ENCODE results near the gene TP53BP1. TPM values are rescaled to one million over a fixed set of nuclear protein-coding genes. Genes with fewer than 3 reads are reported as not detected.
A peak's percentile ranks its signal among the peaks of the same experiment; 100 is the strongest.

Gene TP53BP1
- total RNA-seq, 1 experiment from 2014 or later = 54.1 TPM

DNA sequence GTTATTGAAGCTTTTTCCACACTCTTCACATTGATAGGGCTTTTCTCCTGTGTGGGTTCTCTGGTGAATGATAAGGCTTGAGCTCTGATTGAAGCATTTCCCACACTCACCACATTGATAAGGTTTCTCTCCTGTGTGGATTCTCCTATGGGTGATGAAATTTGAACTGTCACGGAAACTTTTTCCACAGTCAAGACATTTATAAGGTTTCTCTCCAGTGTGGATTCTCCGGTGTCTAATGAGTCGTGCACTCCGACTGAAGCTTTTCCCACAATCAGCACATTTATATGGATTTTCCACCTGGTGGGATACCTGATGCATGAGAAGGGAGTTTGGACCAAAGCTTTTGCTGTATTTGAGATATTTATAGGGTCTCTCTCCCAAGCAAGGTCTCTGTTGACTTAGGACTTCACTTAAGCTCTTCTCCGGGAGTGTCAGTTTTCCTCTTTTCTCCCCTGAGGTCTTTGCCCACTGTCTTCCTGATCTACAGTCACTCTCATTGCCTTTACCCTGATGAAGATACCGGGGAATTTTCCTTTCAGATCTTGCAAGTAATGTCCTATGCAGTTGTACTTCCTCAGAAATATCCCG is 131.5 kb downstream of the TP53BP1 start:
- ATAC-seq (no peak), DNase-seq (ENCODE audit: low read depth, low spot score) (no peak)
- no peaks in the 10 kb centered on the region for H4K20me1 ChIP-seq (ENCODE audit: insufficient read depth)
- H3K4me2 ChIP-seq (ENCODE audit: low read length) = no peak overlapping the region
- H3K9me2 ChIP-seq (ENCODE audit: insufficient read depth) = no peaks in the 10 kb centered on the region
- no peak for TF ChIP-seq JUND (IDR thresholded peaks at IDR 0.05)
- 0 out of 2 replicates have a peak, but pooled peaks have one; percentile 50 for TF ChIP-seq CBX3 (IDR thresholded peaks at IDR 0.05; ENCODE audit: low read depth)
- POLR2A ChIA-PET = interaction anchor here (1.0 kb wide), 1 partner anchor 10 kb away, joined by 3 read pairs; the partner anchor contains the start of genes TUBGCP4 and ZSCAN29
- peaks cover 23 to 24% of the 10 kb centered on the region in 2 experiments; a peak in 3 of 4 replicates for H3K9me3 ChIP-seq (ENCODE audit: control insufficient read depth in 1 of 2, insufficient read depth in 1 of 2, low read depth in 1 of 2, low read length in 2 of 2)
- peaks cover 30 to 48% of the 10 kb centered on the region in 2 experiments for H3K36me3 ChIP-seq (ENCODE audit: control insufficient read depth in 1 of 2, insufficient read depth in 2 of 2, low read length in 2 of 2)
- no peak overlapping the region for H3K4me3 ChIP-seq (replicated peaks in 1 of 2; ENCODE audit: low read depth in 1 of 2, low read length in 2 of 2)
- RAD21 ChIA-PET (ENCODE audit: low non-redundant PET in 1 of 2, low total read pairs in 2 of 2, uncharacterized antibody in 2 of 2, unreplicated experiment in 2 of 2) = no interaction called here
- H3K79me2 ChIP-seq (ENCODE audit: insufficient read depth, low read length) = no peaks in the 10 kb centered on the region
- H3K9ac ChIP-seq (ENCODE audit: low read length) = no peak overlapping the region
- no peak overlapping the region for H2AFZ ChIP-seq (ENCODE audit: low read depth, low read length, poor library complexity, severe bottlenecking)
- TSS peak; percentile 21 for BruUV-seq (replicated peaks)
- CTCF ChIA-PET = no interaction called here
- intact Hi-C loops (cut with micrococcal nuclease) = no loop called here
- no peaks in the 10 kb centered on the region for H3K27me3 ChIP-seq (ENCODE audit: insufficient read depth, low read length)
- no peak overlapping the region for H3K27ac ChIP-seq (ENCODE audit: low read depth, low read length)
- H3K4me1 ChIP-seq (ENCODE audit: control insufficient read depth in 1 of 2, insufficient read depth in 2 of 2, low read length in 2 of 2) = no peaks in the 10 kb centered on the region

DNA sequence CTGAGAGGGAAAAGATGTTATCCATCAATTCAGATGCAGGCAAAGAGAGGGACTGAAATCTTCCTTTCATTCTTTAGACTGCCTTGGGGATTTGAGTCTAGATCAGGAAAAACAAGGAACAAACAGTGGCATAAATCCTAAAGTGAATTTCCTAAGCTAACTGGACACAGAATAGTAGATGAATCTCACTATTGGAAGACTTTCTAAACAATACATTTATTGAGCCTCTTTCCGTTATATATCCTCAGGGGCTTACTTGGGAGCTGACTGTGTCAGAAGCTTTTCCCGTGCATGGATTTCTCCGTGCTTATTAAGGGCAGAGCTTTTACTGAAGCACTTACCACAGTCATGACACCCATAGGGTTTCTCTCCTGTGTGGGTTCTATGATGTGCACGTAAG is 132.1 kb downstream of the TP53BP1 start:
- Histone ChIP-seq H3K9me2 (ENCODE audit: insufficient read depth) (no peaks in the 10 kb centered on the region), H3K27ac (ENCODE audit: low read depth, low read length) (no peak overlapping the region), H4K20me1 (ENCODE audit: insufficient read depth) (no peaks in the 10 kb centered on the region), H3K9me3 (ENCODE audit: control insufficient read depth in 1 of 2, insufficient read depth in 1 of 2, low read depth in 1 of 2, low read length in 2 of 2) (peaks cover 23 to 24% of the 10 kb centered on the region in 2 experiments; a peak in 3 of 4 replicates), H3K4me1 (ENCODE audit: control insufficient read depth in 1 of 2, insufficient read depth in 2 of 2, low read length in 2 of 2) (no peaks in the 10 kb centered on the region), H3K36me3 (ENCODE audit: control insufficient read depth in 1 of 2, insufficient read depth in 2 of 2, low read length in 2 of 2) (peaks cover 28 to 42% of the 10 kb centered on the region in 2 experiments), H3K9ac (ENCODE audit: low read length) (no peak overlapping the region), H3K4me3 (replicated peaks in 1 of 2; ENCODE audit: low read depth in 1 of 2, low read length in 2 of 2) (no peak overlapping the region), H3K79me2 (ENCODE audit: insufficient read depth, low read length) (no peaks in the 10 kb centered on the region), H2AFZ (ENCODE audit: low read depth, low read length, poor library complexity, severe bottlenecking) (no peak overlapping the region), H3K4me2 (ENCODE audit: low read length) (no peak overlapping the region), H3K27me3 (ENCODE audit: insufficient read depth, low read length) (no peaks in the 10 kb centered on the region)
- TF ChIP-seq POLR2AphosphoS5 (IDR thresholded peaks at IDR 0.05; ENCODE audit: low read depth, low read length) = no peak
- TF ChIP-seq TCF7L2 (IDR thresholded peaks at IDR 0.05; ENCODE audit: borderline replicate concordance, extremely low read depth, insufficient read depth, insufficient read length) = no peak
- TF ChIP-seq REST (IDR thresholded peaks at IDR 0.05; ENCODE audit: low read depth) = no peak
- no peak for TF ChIP-seq EZH2 (IDR thresholded peaks at IDR 0.05)
- ChIA-PET POLR2A (no interaction called here), RAD21 (ENCODE audit: low non-redundant PET in 1 of 2, low total read pairs in 2 of 2, uncharacterized antibody in 2 of 2, unreplicated experiment in 2 of 2) (no interaction called here), CTCF (no interaction called here)
- intact Hi-C loops (cut with micrococcal nuclease) = no loop called here
- ATAC-seq (no peak), DNase-seq (ENCODE audit: low read depth, low spot score) (no peak)
- no TSS peak for BruUV-seq (replicated peaks)

Other genes with a start within 250 kb of the TP53BP1 start
- not detected for gene TGM5, start 226.2 kb downstream of the TP53BP1 start, total RNA-seq (2021; ENCODE audit: unreplicated experiment)
- gene TGM7, start 190.9 kb downstream of the TP53BP1 start, total RNA-seq (2021; ENCODE audit: unreplicated experiment) = not detected
- 4.7 TPM for gene LCMT2, start 162.6 kb downstream of the TP53BP1 start, total RNA-seq (2021; ENCODE audit: unreplicated experiment)
- 27.3 TPM for gene ZSCAN29, start 122.1 kb downstream of the TP53BP1 start, total RNA-seq (2021; ENCODE audit: unreplicated experiment)
- gene TUBGCP4, start 122.1 kb downstream of the TP53BP1 start, total RNA-seq (2021; ENCODE audit: unreplicated experiment) = 38.6 TPM
- gene MAP1A, start 24.5 kb upstream of the TP53BP1 start, total RNA-seq (2021; ENCODE audit: unreplicated experiment) = 1.9 TPM
- 62.4 TPM for gene PPIP5K1, start 97.1 kb upstream of the TP53BP1 start, total RNA-seq (2021; ENCODE audit: unreplicated experiment)
- 24.4 TPM for gene CKMT1B, start 100.9 kb upstream of the TP53BP1 start, total RNA-seq (2021; ENCODE audit: unreplicated experiment)
- gene STRC, start 125.6 kb upstream of the TP53BP1 start, total RNA-seq (2021; ENCODE audit: unreplicated experiment) = 0.91 TPM
- 3.6 TPM for gene CATSPER2, start 155.7 kb upstream of the TP53BP1 start, total RNA-seq (2021; ENCODE audit: unreplicated experiment)
- gene CKMT1A, start 200.7 kb upstream of the TP53BP1 start, total RNA-seq (2021; ENCODE audit: unreplicated experiment) = 21.6 TPM

Data from HCT116 (cell line).